Measurements from ENCODE around the gene PLA2G6. TPM values are rescaled to one million over a fixed set of nuclear protein-coding genes. Genes with fewer than 3 reads are reported as not detected.
A peak's percentile ranks its signal among the peaks of the same experiment; 100 is the strongest.

PLA2G6 gene
- total RNA-seq, 2 donors from 2014 or later: 60.6 to 60.7 TPM

DNA sequence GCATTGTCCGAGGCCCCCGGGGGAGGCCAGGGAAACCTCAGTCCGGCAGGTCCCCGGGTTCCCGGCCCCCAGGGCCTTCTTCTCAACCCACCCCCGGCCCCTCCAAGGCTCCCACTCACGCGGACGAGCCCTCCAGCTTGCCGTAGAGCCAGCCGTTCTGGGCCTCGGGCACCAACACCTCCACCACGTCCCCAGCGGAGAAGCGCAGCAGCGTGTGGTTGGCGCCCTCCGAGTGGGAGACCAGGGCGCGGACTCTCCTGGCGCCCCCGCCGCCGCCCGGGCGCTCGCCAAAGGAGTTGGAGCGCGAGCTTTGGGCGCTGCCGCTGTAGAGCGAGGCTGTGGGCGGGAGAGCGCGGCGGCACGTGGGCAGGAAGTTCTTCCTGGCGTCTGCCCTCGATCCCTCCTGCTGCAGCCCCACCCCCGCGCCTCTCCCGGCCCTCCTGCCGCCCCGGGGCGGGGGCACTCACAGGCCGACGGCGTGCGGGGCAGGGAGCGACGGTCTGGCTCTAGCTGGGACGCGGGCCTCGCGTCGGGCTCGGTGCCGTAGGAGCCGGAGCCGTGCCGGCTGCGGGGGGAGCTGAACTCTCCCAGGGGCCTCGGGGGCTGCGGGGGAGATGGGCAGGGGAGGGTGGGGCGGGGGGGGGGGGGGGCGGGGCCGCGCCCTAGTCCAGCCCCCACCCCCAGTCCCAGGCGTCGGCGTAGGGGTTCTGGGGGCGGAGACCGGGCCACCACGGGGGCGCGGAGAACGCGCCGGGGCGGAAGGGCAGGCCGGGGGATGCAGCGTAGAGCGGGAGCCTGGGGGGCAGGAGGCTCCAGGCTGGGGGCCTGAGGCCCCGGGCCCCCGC, 92.8 kb downstream of the PLA2G6 start:
- no peaks in the 10 kb centered on the region for H3K27me3 ChIP-seq (ENCODE audit: control insufficient read depth, insufficient read depth, low read length, poor library complexity, severe bottlenecking)
- WGBS, 2 experiments (ENCODE audit: insufficient coverage in 1 of 2, insufficient read length in 1 of 2): 69 to 83% methylated on average over 24 to 80 of the region's 85 CpGs
- Mint-ChIP-seq H3K27ac (no peak overlapping the region), H3K27me3 (ENCODE audit: insufficient read depth) (peaks cover 25% of the 10 kb centered on the region), H3K36me3 (ENCODE audit: low read depth) (no peaks in the 10 kb centered on the region), H3K9me3 (no peaks in the 10 kb centered on the region), H3K4me3 (peak overlapping the region; percentile 26), H3K4me1 (peaks cover 4% of the 10 kb centered on the region)
- no peak overlapping the region for H3K9ac ChIP-seq (ENCODE audit: extremely low read depth, low read length, poor library complexity, severe bottlenecking)
- H3K4me1 ChIP-seq (ENCODE audit: control insufficient read depth, insufficient read depth, low read length): peaks cover 3% of the 10 kb centered on the region
- H3K9me3 ChIP-seq (ENCODE audit: control insufficient read depth, low read length): no peaks in the 10 kb centered on the region
- no peak for DNase-seq
- H3K4me3 ChIP-seq (ENCODE audit: low read length): no peak overlapping the region
- no peak overlapping the region for H3K27ac ChIP-seq (ENCODE audit: low read depth, low read length)
- H3K36me3 ChIP-seq (ENCODE audit: control insufficient read depth, insufficient read depth, low read length): no peaks in the 10 kb centered on the region
- TF ChIP-seq, protein P1, sequence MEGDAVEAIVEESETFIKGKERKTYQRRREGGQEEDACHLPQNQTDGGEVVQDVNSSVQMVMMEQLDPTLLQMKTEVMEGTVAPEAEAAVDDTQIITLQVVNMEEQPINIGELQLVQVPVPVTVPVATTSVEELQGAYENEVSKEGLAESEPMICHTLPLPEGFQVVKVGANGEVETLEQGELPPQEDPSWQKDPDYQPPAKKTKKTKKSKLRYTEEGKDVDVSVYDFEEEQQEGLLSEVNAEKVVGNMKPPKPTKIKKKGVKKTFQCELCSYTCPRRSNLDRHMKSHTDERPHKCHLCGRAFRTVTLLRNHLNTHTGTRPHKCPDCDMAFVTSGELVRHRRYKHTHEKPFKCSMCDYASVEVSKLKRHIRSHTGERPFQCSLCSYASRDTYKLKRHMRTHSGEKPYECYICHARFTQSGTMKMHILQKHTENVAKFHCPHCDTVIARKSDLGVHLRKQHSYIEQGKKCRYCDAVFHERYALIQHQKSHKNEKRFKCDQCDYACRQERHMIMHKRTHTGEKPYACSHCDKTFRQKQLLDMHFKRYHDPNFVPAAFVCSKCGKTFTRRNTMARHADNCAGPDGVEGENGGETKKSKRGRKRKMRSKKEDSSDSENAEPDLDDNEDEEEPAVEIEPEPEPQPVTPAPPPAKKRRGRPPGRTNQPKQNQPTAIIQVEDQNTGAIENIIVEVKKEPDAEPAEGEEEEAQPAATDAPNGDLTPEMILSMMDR (conservative IDR thresholded peaks at IDR 0.05): no peak

DNA sequence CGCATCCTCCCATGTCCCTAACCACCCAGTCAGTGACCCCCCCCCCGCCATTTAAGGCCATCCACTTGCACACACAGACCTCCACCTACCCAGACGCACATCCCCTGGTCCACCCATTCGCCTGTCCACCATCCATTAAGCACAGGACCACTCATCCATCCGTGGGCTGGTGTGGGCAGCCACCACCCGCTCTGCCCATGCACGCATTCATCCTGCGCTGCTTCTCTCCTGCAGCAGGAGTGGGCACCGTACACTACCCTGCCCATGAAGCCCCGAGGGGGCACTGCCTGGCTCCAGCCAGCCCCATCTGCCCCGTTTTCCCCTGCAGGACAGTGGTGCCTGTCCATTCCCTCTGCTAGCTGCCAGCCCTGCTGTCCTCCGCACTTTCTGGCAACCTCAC, 93.8 kb downstream of the PLA2G6 start:
- no peak overlapping the region for H3K27ac Mint-ChIP-seq

DNA sequence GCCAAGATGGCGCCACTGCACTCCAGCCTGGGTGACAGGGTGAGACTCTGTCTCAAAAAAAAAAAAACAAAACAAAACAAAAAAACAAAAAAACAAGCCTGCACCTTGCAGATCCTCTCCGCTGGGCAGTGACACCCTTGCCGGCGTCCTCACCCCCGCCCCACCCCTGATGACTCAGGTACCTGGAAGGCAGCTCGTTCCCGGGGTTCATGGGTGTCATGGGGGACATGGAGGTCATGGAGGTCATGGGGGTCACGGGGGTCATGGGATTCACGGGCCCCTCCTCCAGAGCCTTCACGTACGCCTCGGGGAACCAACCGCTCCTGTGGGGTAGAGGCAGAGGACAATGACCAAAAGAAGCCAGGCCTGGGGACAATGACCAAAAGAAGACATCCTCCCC, 94.7 kb downstream of the PLA2G6 start:
- Mint-ChIP-seq H3K27me3 (ENCODE audit: insufficient read depth) (peaks cover 36% of the 10 kb centered on the region), H3K36me3 (ENCODE audit: low read depth) (no peaks in the 10 kb centered on the region), H3K27ac (no peak overlapping the region), H3K9me3 (no peaks in the 10 kb centered on the region), H3K4me3 (no peak overlapping the region), H3K4me1 (peaks cover 4% of the 10 kb centered on the region)
- H3K9ac ChIP-seq (ENCODE audit: extremely low read depth, low read length, poor library complexity, severe bottlenecking): no peak overlapping the region
- H3K4me3 ChIP-seq (ENCODE audit: low read length): no peak overlapping the region
- WGBS, 2 experiments (ENCODE audit: insufficient coverage in 1 of 2, insufficient read length in 1 of 2): 90 to 91% methylated on average over 12 of the region's 13 CpGs
- H3K4me1 ChIP-seq (ENCODE audit: control insufficient read depth, insufficient read depth, low read length): peaks cover 7% of the 10 kb centered on the region
- H3K36me3 ChIP-seq (ENCODE audit: control insufficient read depth, insufficient read depth, low read length): no peaks in the 10 kb centered on the region
- peaks cover 9% of the 10 kb centered on the region for H3K27me3 ChIP-seq (ENCODE audit: control insufficient read depth, insufficient read depth, low read length, poor library complexity, severe bottlenecking)
- TF ChIP-seq, protein P1 (conservative IDR thresholded peaks at IDR 0.05): no peak
- H3K9me3 ChIP-seq (ENCODE audit: control insufficient read depth, low read length): no peaks in the 10 kb centered on the region
- H3K27ac ChIP-seq (ENCODE audit: low read depth, low read length): no peak overlapping the region
- DNase-seq: no peak

More for the DNA sequence above, 93.8 kb downstream of the PLA2G6 start:
- H3K9me3 Mint-ChIP-seq: no peaks in the 10 kb centered on the region
- no peak overlapping the region for H3K4me3 ChIP-seq (ENCODE audit: low read length)
- H3K4me3 Mint-ChIP-seq: peak overlapping the region; percentile 26
- H3K4me1 Mint-ChIP-seq: peaks cover 4% of the 10 kb centered on the region
- no peaks in the 10 kb centered on the region for H3K9me3 ChIP-seq (ENCODE audit: control insufficient read depth, low read length)
- no peak overlapping the region for H3K9ac ChIP-seq (ENCODE audit: extremely low read depth, low read length, poor library complexity, severe bottlenecking)
- H3K27ac ChIP-seq (ENCODE audit: low read depth, low read length): no peak overlapping the region
- H3K4me1 ChIP-seq (ENCODE audit: control insufficient read depth, insufficient read depth, low read length): peaks cover 7% of the 10 kb centered on the region
- no peaks in the 10 kb centered on the region for H3K36me3 Mint-ChIP-seq (ENCODE audit: low read depth)
- no peak for DNase-seq
- peaks cover 1% of the 10 kb centered on the region for H3K27me3 ChIP-seq (ENCODE audit: control insufficient read depth, insufficient read depth, low read length, poor library complexity, severe bottlenecking)
- no peaks in the 10 kb centered on the region for H3K36me3 ChIP-seq (ENCODE audit: control insufficient read depth, insufficient read depth, low read length)
- TF ChIP-seq, protein P1 (conservative IDR thresholded peaks at IDR 0.05): no peak
- peaks cover 31% of the 10 kb centered on the region for H3K27me3 Mint-ChIP-seq (ENCODE audit: insufficient read depth)
- WGBS, 2 experiments (ENCODE audit: insufficient coverage in 1 of 2, insufficient read length in 1 of 2): 92 to 94% methylated on average over 6 to 11 of the region's 12 CpGs
